ENCODE results near the gene PTPRC. TPM values are rescaled to one million over a fixed set of nuclear protein-coding genes. Genes with fewer than 3 reads are reported as not detected.
"Not testable (repeated sequence)": the region's sequence is repeated elsewhere in the genome, so short reads cannot be mapped to it uniquely, and the experiment has no call there.

Gene PTPRC
- total RNA-seq, 1 experiment from 2014 or later: 1.4 TPM

DNA sequence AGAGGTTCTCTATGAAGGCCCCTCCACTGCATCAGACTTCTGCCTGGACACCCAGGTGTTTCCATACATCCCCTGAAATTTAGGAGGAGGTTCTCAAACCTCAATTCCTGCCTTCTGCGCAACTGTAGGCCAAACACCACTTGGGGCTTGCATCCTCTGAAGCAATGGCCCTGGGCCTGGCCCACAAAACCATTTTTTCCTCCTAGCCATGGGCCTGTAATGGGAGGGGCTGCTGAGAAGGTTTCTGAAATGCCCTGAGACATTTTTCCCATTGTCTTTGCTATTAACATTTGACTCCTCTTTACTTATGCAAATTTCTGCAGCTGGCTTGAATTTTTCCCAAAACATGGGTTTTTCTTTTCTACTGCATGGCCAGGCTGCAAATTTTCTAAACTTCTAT lies 37.9 kb upstream of the PTPRC start:
- no peak for DNase-seq (ENCODE audit: low read depth, low spot score)
- BruUV-seq (replicated peaks): no TSS peak
- no peak overlapping the region for H3K27ac ChIP-seq (ENCODE audit: low read length)
- no peaks in the 10 kb centered on the region for H3K4me1 ChIP-seq (ENCODE audit: control insufficient read depth, insufficient read depth, low read length)
- no peaks in the 10 kb centered on the region for H3K27me3 ChIP-seq (ENCODE audit: control insufficient read depth, insufficient read depth, low read length)
- TF ChIP-seq TCF7L2 (IDR thresholded peaks at IDR 0.05; ENCODE audit: low read depth, low read length) (no peak), POLR2AphosphoS5 (IDR thresholded peaks at IDR 0.05; ENCODE audit: low read depth, low read length) (no peak), SIN3A (IDR thresholded peaks at IDR 0.05; ENCODE audit: borderline replicate concordance, insufficient read depth, low read depth, low read length) (no peak)
- TF ChIP-seq, protein P1, sequence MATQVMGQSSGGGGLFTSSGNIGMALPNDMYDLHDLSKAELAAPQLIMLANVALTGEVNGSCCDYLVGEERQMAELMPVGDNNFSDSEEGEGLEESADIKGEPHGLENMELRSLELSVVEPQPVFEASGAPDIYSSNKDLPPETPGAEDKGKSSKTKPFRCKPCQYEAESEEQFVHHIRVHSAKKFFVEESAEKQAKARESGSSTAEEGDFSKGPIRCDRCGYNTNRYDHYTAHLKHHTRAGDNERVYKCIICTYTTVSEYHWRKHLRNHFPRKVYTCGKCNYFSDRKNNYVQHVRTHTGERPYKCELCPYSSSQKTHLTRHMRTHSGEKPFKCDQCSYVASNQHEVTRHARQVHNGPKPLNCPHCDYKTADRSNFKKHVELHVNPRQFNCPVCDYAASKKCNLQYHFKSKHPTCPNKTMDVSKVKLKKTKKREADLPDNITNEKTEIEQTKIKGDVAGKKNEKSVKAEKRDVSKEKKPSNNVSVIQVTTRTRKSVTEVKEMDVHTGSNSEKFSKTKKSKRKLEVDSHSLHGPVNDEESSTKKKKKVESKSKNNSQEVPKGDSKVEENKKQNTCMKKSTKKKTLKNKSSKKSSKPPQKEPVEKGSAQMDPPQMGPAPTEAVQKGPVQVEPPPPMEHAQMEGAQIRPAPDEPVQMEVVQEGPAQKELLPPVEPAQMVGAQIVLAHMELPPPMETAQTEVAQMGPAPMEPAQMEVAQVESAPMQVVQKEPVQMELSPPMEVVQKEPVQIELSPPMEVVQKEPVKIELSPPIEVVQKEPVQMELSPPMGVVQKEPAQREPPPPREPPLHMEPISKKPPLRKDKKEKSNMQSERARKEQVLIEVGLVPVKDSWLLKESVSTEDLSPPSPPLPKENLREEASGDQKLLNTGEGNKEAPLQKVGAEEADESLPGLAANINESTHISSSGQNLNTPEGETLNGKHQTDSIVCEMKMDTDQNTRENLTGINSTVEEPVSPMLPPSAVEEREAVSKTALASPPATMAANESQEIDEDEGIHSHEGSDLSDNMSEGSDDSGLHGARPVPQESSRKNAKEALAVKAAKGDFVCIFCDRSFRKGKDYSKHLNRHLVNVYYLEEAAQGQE (IDR thresholded peaks at IDR 0.05; ENCODE audit: insufficient read depth in 1 of 2, low read depth in 2 of 2, low read length in 1 of 2): no peak
- TF ChIP-seq, protein P2, sequence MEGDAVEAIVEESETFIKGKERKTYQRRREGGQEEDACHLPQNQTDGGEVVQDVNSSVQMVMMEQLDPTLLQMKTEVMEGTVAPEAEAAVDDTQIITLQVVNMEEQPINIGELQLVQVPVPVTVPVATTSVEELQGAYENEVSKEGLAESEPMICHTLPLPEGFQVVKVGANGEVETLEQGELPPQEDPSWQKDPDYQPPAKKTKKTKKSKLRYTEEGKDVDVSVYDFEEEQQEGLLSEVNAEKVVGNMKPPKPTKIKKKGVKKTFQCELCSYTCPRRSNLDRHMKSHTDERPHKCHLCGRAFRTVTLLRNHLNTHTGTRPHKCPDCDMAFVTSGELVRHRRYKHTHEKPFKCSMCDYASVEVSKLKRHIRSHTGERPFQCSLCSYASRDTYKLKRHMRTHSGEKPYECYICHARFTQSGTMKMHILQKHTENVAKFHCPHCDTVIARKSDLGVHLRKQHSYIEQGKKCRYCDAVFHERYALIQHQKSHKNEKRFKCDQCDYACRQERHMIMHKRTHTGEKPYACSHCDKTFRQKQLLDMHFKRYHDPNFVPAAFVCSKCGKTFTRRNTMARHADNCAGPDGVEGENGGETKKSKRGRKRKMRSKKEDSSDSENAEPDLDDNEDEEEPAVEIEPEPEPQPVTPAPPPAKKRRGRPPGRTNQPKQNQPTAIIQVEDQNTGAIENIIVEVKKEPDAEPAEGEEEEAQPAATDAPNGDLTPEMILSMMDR (IDR thresholded peaks at IDR 0.05): no peak
- intact Hi-C loops (cut with micrococcal nuclease; ENCODE audit: unreplicated experiment): no loop called here
- H3K9me3 ChIP-seq (ENCODE audit: control insufficient read depth, insufficient read depth, low read depth, low read length): no peaks in the 10 kb centered on the region
- no peaks in the 10 kb centered on the region for H3K36me3 ChIP-seq (ENCODE audit: control insufficient read depth, insufficient read depth, low read length)
- ChIA-PET CTCF (no interaction called here), POLR2A (no interaction called here)
- no peak for ATAC-seq
- in situ Hi-C loops (cut with HindIII; ENCODE audit: low pct_unique_long_range_greater_than_20kb, low sequenced_read_pairs): no loop called here
- H3K4me3 ChIP-seq (ENCODE audit: low read depth in 2 of 2, low read length in 2 of 2): no peak overlapping the region

DNA sequence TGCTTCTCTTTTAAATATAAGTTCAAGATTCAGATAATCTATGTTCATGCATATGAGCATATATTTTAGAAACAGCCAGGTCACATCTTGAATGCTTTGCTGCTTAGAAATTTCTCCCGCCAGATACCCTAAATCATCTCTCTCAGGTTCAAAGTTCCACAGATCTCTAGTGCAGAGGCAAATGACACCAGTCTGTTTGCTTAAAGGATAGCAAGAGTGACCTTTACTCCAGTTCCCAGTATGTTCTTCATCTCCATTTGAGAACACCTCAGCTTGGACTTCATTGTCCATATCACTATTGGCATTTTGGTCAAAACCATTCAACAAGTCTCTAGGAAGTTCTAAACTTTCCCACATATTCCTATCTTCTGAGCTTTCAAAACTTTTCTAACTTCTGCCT lies 37.5 kb upstream of the PTPRC start:
- H3K27ac ChIP-seq (ENCODE audit: low read length); H3K9me3 ChIP-seq (ENCODE audit: control insufficient read depth, insufficient read depth, low read depth, low read length); BruUV-seq (replicated peaks); intact Hi-C loops (cut with micrococcal nuclease; ENCODE audit: unreplicated experiment); POLR2A ChIA-PET; H3K4me3 ChIP-seq (ENCODE audit: low read depth in 2 of 2, low read length in 2 of 2); H3K27me3 ChIP-seq (ENCODE audit: control insufficient read depth, insufficient read depth, low read length); in situ Hi-C loops (cut with HindIII; ENCODE audit: low pct_unique_long_range_greater_than_20kb, low sequenced_read_pairs); DNase-seq (ENCODE audit: low read depth, low spot score); H3K36me3 ChIP-seq (ENCODE audit: control insufficient read depth, insufficient read depth, low read length); ATAC-seq; CTCF ChIA-PET; H3K4me1 ChIP-seq (ENCODE audit: control insufficient read depth, insufficient read depth, low read length): not testable (repeated sequence)

DNA sequence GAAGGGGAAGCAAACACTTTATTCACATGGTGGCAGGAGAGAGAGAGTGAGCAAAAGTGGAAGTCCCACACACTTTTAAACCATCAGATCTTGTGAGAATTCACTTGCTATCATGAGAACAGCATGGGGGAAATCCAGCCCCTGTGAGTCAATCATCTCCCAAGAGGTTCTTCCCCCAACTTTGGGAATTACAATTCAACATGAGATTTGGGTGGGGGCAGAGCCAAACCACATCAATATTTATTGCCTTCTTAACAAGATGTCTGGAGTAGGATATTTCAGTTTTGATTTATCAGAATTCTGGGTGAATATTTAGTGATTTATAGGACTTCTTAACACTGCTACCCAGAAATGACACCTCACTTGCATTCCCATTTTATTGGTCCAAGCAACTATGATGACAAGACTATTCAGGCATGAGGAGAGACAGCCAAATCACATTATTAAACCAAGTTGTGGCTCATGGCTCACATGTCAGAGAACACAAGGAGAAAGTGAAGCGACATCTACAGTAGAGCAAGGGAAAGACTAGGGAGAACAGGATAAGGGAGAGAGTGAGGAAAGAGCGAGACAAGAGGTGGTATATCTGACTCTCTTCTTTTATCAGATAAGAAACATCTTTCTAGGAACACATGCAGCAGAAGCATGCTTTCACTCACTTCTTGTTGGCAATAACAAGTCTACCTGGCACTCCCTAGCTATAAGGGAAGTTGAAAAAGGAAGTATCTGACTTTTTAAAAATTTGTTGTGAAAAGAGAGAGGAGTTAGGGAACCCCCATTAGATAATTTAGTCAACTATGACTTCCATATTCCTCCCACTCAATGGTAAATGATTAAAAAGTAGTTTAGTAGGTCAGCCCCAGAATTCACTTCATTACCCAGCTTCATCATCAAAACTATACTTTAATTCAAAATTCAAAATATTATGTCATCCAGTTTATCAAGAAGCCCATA lies 36.6 kb upstream of the PTPRC start:
- POLR2A ChIA-PET: no interaction called here
- in situ Hi-C loops (cut with HindIII; ENCODE audit: low pct_unique_long_range_greater_than_20kb, low sequenced_read_pairs) (no loop called here), intact Hi-C loops (cut with micrococcal nuclease; ENCODE audit: unreplicated experiment) (no loop called here)
- H3K36me3 ChIP-seq (ENCODE audit: control insufficient read depth, insufficient read depth, low read length): no peaks in the 10 kb centered on the region
- no peak overlapping the region for H3K27ac ChIP-seq (ENCODE audit: low read length)
- ATAC-seq: no peak
- CTCF ChIA-PET: no interaction called here
- no peaks in the 10 kb centered on the region for H3K4me1 ChIP-seq (ENCODE audit: control insufficient read depth, insufficient read depth, low read length)
- TF ChIP-seq, protein P2 (IDR thresholded peaks at IDR 0.05): no peak
- TF ChIP-seq, protein P1 (IDR thresholded peaks at IDR 0.05; ENCODE audit: insufficient read depth in 1 of 2, low read depth in 2 of 2, low read length in 1 of 2): no peak
- TF ChIP-seq TCF7L2 (IDR thresholded peaks at IDR 0.05; ENCODE audit: low read depth, low read length) (no peak), SIN3A (IDR thresholded peaks at IDR 0.05; ENCODE audit: borderline replicate concordance, insufficient read depth, low read depth, low read length) (no peak), POLR2AphosphoS5 (IDR thresholded peaks at IDR 0.05; ENCODE audit: low read depth, low read length) (no peak)
- no TSS peak for BruUV-seq (replicated peaks)
- H3K9me3 ChIP-seq (ENCODE audit: control insufficient read depth, insufficient read depth, low read depth, low read length): no peaks in the 10 kb centered on the region
- H3K4me3 ChIP-seq (ENCODE audit: low read depth in 2 of 2, low read length in 2 of 2): no peak overlapping the region
- no peak for DNase-seq (ENCODE audit: low read depth, low spot score)
- H3K27me3 ChIP-seq (ENCODE audit: control insufficient read depth, insufficient read depth, low read length): no peaks in the 10 kb centered on the region
